ENCODE data around the gene TEX13B. TPM values are rescaled to one million over a fixed set of nuclear protein-coding genes. Genes with fewer than 3 reads are reported as not detected.

The TEX13B gene
- not detected in 2 replicates for total RNA-seq (2014; rRNA removed; shearing (Covaris generic))

GRCh38 chrX:107982356-107982755, at the start of gene TEX13B:
Gene TEX13B (minus strand): TSS chrX:107982370. CDS start chrX:107982127, 243 bp downstream.

Other genes starting within 250 kb of the TEX13B start
- 3.5 and 5.8 TPM in 2 replicates for gene TSC22D3, start 206.6 kb downstream of the TEX13B start, total RNA-seq (2014; rRNA removed; shearing (Covaris generic))
- not detected in 2 replicates for gene NCBP2L, start 204.6 kb downstream of the TEX13B start, total RNA-seq (2014; rRNA removed; shearing (Covaris generic))
- gene MID2, start 156.5 kb downstream of the TEX13B start, total RNA-seq (2014; rRNA removed; shearing (Covaris generic)), result 1.2 and 2.6 TPM in 2 replicates
- not detected in 2 replicates for gene VSIG1, start 62.7 kb upstream of the TEX13B start, total RNA-seq (2014; rRNA removed; shearing (Covaris generic))
- gene PSMD10, start 109.2 kb upstream of the TEX13B start, total RNA-seq (2014; rRNA removed; shearing (Covaris generic)), result 42.6 and 51.9 TPM in 2 replicates
- 2.5 and 3.7 TPM in 2 replicates for gene ATG4A, start 109.4 kb upstream of the TEX13B start, total RNA-seq (2014; rRNA removed; shearing (Covaris generic))